Measurements from ENCODE around the gene TANGO2. TPM values are rescaled to one million over a fixed set of nuclear protein-coding genes. Genes with fewer than 3 reads are reported as not detected.
A peak's percentile ranks its signal among the peaks of the same experiment; 100 is the strongest.

TANGO2 gene
- total and polyA plus RNA-seq, 2 experiments from 2014 or later = 27.3 to 45.0 TPM

- H3K9me2 ChIP-seq (ENCODE audit: insufficient read depth) = no peaks in the 10 kb centered on the region
- no peak for DNase-seq
- H3K4me2 ChIP-seq (ENCODE audit: unreplicated experiment) = no peak overlapping the region
- TF ChIP-seq EZH2phosphoT487 (IDR thresholded peaks at IDR 0.05; ENCODE audit: insufficient read depth, low read depth) = no peak
- no peak for TF ChIP-seq EZH2 (IDR thresholded peaks at IDR 0.05; ENCODE audit: insufficient read depth, poor library complexity, severe bottlenecking)
- 87 to 90% methylated on average over 13 of the region's 13 CpGs for WGBS, 2 experiments (ENCODE audit: low coverage in 1 of 2, low lambda C conversion rate in 2 of 2, missing lambda C conversion rate in 2 of 2)
- H3F3A ChIP-seq (ENCODE audit: insufficient read depth) = no peaks in the 10 kb centered on the region
- H3K9me3 ChIP-seq (ENCODE audit: low read depth) = no peaks in the 10 kb centered on the region
- no peak overlapping the region for H3K27ac ChIP-seq
- H4K20me1 ChIP-seq (ENCODE audit: insufficient read depth) = no peaks in the 10 kb centered on the region
- no peak overlapping the region for H2AFZ ChIP-seq
- no peaks in the 10 kb centered on the region for H3K36me3 ChIP-seq (ENCODE audit: low read depth)
- no peak overlapping the region for H3K4me3 ChIP-seq
- H3K9ac ChIP-seq = no peak overlapping the region
- H3K4me1 ChIP-seq (ENCODE audit: insufficient read depth) = peaks cover 7% of the 10 kb centered on the region
- in situ Hi-C loops (cut with MboI) = no loop called here
- peaks cover 77% of the 10 kb centered on the region for H3K79me2 ChIP-seq (ENCODE audit: insufficient read depth)
- no peaks in the 10 kb centered on the region for H3K27me3 ChIP-seq (replicated peaks; ENCODE audit: insufficient read depth)
These were observed 4.7 kb downstream of the TANGO2 start for GRCh38 chr22:20025401-20026203.

GRCh38 chr22:20026204-20026908 is 5.4 kb downstream of the TANGO2 start:
- H3K27me3 ChIP-seq (replicated peaks; ENCODE audit: insufficient read depth) = no peaks in the 10 kb centered on the region
- no peak for DNase-seq
- H3K27ac ChIP-seq = no peak overlapping the region
- no peaks in the 10 kb centered on the region for H3K9me2 ChIP-seq (ENCODE audit: insufficient read depth)
- no peak overlapping the region for H2AFZ ChIP-seq
- no peaks in the 10 kb centered on the region for H3F3A ChIP-seq (ENCODE audit: insufficient read depth)
- H3K4me1 ChIP-seq (ENCODE audit: insufficient read depth) = peaks cover 7% of the 10 kb centered on the region
- TF ChIP-seq EZH2phosphoT487 (IDR thresholded peaks at IDR 0.05; ENCODE audit: insufficient read depth, low read depth) (no peak), EZH2 (IDR thresholded peaks at IDR 0.05; ENCODE audit: insufficient read depth, poor library complexity, severe bottlenecking) (no peak)
- no peak overlapping the region for H3K9ac ChIP-seq
- H3K4me3 ChIP-seq = no peak overlapping the region
- peaks cover 78% of the 10 kb centered on the region for H3K79me2 ChIP-seq (ENCODE audit: insufficient read depth)
- in situ Hi-C loops (cut with MboI) = no loop called here
- no peak overlapping the region for H3K4me2 ChIP-seq (ENCODE audit: unreplicated experiment)
- H3K36me3 ChIP-seq (ENCODE audit: low read depth) = no peaks in the 10 kb centered on the region
- no peaks in the 10 kb centered on the region for H3K9me3 ChIP-seq (ENCODE audit: low read depth)
- WGBS, 2 experiments (ENCODE audit: low coverage in 1 of 2, low lambda C conversion rate in 2 of 2, missing lambda C conversion rate in 2 of 2) = 92% methylated on average over 13 of the region's 13 CpGs
- H4K20me1 ChIP-seq (ENCODE audit: insufficient read depth) = no peaks in the 10 kb centered on the region

DNA sequence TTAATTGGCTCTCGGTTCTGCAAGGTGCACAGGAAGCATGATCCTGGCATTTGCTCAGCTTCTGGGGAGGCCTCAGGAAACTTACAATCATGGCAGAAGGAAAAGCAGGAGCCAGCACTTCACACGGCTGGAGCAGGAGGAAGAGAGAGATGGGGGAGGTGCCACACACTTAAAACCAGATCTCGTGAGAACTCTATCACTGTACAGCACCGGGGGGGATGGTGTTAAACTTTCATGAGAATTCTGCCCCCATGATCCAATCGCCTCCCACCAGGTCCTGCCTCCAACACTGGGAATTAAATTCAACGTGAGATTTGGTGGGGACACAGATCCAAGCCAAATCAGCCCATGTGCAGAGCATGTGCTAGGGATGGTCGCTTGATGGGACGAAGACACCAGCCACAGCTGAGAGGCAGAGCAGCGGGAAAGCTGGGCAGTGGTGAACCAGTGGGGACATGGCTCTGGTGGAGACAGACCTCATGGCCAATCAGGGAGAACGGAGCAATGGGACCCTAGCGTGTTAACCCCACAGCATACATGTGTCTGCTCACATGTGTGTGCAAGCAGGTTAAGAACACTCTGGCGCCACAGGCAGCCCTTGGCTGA is 6.2 kb downstream of the TANGO2 start:
- Histone ChIP-seq H3F3A (ENCODE audit: insufficient read depth) (no peaks in the 10 kb centered on the region), H3K79me2 (ENCODE audit: insufficient read depth) (peaks cover 77% of the 10 kb centered on the region), H3K9me3 (ENCODE audit: low read depth) (no peaks in the 10 kb centered on the region), H3K36me3 (ENCODE audit: low read depth) (no peaks in the 10 kb centered on the region), H2AFZ (no peak overlapping the region), H4K20me1 (ENCODE audit: insufficient read depth) (no peaks in the 10 kb centered on the region), H3K27ac (no peak overlapping the region), H3K9ac (no peak overlapping the region), H3K4me2 (ENCODE audit: unreplicated experiment) (no peak overlapping the region), H3K4me1 (ENCODE audit: insufficient read depth) (peaks cover 6% of the 10 kb centered on the region), H3K27me3 (replicated peaks; ENCODE audit: insufficient read depth) (no peaks in the 10 kb centered on the region), H3K9me2 (ENCODE audit: insufficient read depth) (no peaks in the 10 kb centered on the region), H3K4me3 (no peak overlapping the region)
- 69% methylated on average over 12 of the region's 12 CpGs for WGBS, 2 experiments (ENCODE audit: low coverage in 1 of 2, low lambda C conversion rate in 2 of 2, missing lambda C conversion rate in 2 of 2)
- in situ Hi-C loops (cut with MboI) = no loop called here
- no peak for TF ChIP-seq EZH2phosphoT487 (IDR thresholded peaks at IDR 0.05; ENCODE audit: insufficient read depth, low read depth)
- TF ChIP-seq EZH2 (IDR thresholded peaks at IDR 0.05; ENCODE audit: insufficient read depth, poor library complexity, severe bottlenecking) = no peak
- DNase-seq = no peak

DNA sequence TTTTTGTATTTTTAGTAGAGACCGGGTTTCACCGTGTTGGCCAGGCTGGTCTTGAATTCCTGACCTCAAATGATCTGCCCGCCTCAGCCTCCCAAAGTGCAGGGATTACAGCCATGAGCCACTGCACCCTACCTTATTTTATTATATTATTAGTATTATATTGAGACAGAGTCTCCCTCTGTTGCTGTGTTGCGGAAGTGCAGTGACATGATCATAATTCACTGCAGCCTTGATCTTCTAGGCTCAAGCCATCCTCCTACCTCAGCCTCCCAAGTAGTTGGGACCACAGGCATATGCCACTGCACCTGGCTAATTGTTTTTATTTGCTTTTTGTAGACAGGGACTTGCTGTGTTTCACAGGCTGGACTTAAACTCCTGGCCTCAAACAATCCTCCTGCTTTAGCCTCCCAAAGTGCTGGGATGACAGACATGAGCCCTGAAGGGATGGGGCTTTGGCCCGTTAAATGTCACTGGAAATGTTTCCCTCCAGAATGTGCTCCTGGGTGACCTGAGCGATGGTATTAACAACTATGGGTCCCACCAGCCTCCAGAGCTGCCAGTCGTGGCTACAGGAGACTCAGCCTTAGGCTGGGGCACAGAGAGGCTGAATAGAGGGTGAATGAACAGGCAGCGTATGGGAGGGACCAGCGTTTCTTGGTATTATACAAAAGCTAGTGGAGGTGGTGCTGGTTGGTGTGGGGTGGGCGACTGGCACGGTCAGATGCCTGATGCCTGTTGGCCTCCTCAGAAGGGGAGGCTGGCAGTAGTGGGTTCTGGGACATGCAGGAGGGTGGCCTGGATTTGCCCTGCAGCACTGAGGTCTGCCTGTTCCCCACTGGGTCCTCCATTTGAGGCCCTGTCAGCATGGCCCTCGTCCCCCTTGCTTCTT is 7.3 kb downstream of the TANGO2 start:
- H2AFZ ChIP-seq = no peak overlapping the region
- in situ Hi-C loops (cut with MboI) = no loop called here
- no peaks in the 10 kb centered on the region for H3K27me3 ChIP-seq (replicated peaks; ENCODE audit: insufficient read depth)
- no peaks in the 10 kb centered on the region for H3F3A ChIP-seq (ENCODE audit: insufficient read depth)
- H3K9ac ChIP-seq = no peak overlapping the region
- H3K27ac ChIP-seq = no peak overlapping the region
- no peaks in the 10 kb centered on the region for H3K4me1 ChIP-seq (ENCODE audit: insufficient read depth)
- no peaks in the 10 kb centered on the region for H3K9me2 ChIP-seq (ENCODE audit: insufficient read depth)
- no peaks in the 10 kb centered on the region for H3K9me3 ChIP-seq (ENCODE audit: low read depth)
- TF ChIP-seq EZH2 (IDR thresholded peaks at IDR 0.05; ENCODE audit: insufficient read depth, poor library complexity, severe bottlenecking) (no peak), EZH2phosphoT487 (IDR thresholded peaks at IDR 0.05; ENCODE audit: insufficient read depth, low read depth) (no peak)
- H4K20me1 ChIP-seq (ENCODE audit: insufficient read depth) = no peaks in the 10 kb centered on the region
- H3K4me3 ChIP-seq = no peak overlapping the region
- 80 to 82% methylated on average over 12 of the region's 12 CpGs for WGBS, 2 experiments (ENCODE audit: low coverage in 1 of 2, low lambda C conversion rate in 2 of 2, missing lambda C conversion rate in 2 of 2)
- no peak overlapping the region for H3K4me2 ChIP-seq (ENCODE audit: unreplicated experiment)
- peaks cover 74% of the 10 kb centered on the region for H3K79me2 ChIP-seq (ENCODE audit: insufficient read depth)
- no peaks in the 10 kb centered on the region for H3K36me3 ChIP-seq (ENCODE audit: low read depth)
- peak; percentile 45 for DNase-seq

Data from GM23248 (cell line).